ENCODE measurements around the gene BMP6.

Gene BMP6

DNA sequence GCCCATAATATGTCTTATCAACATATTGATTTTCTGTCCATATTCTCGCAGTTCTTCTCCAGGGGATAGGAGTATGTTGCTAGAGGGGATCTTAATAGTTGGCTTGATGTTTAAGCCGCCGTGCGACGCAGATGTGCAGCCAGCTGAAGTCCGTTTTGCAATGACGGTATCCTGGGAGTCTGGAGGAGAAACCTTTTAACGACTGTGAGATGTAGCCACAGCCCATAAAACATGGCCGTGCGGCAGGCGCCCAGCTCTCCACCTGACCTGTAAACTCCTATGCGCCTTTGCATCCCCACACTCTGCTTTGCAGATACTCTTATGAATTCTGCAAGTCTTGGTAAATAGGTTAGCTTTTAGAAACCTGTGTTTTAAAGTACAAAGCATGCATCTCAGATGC lies 36.9 kb downstream of the BMP6 start:
- H3K4me1 ChIP-seq (ENCODE audit: control insufficient read depth in 1 of 2, insufficient read depth in 2 of 2, low read length in 2 of 2), result no peaks in the 10 kb centered on the region
- no peak overlapping the region for H3K4me3 ChIP-seq (ENCODE audit: low read depth in 1 of 2, low read length in 2 of 2)
- H3K27me3 ChIP-seq (ENCODE audit: control insufficient read depth in 1 of 2, insufficient read depth in 2 of 2, low read length in 2 of 2), result peaks cover 0 to 3% of the 10 kb centered on the region in 2 donors
- H3K27ac ChIP-seq (ENCODE audit: low read depth, low read length), result no peak overlapping the region
- H3K9me3 ChIP-seq (ENCODE audit: control insufficient read depth in 1 of 2, low read length in 2 of 2), result no peaks in the 10 kb centered on the region
- H3K9ac ChIP-seq (ENCODE audit: low read depth in 1 of 2, low read length in 2 of 2), result no peak overlapping the region
- no peaks in the 10 kb centered on the region for H3K36me3 ChIP-seq (ENCODE audit: control insufficient read depth in 1 of 2, insufficient read depth in 2 of 2, low read length in 2 of 2)

- Histone ChIP-seq H3K36me3 (ENCODE audit: control insufficient read depth in 1 of 2, insufficient read depth in 2 of 2, low read length in 2 of 2) (no peaks in the 10 kb centered on the region), H3K9me3 (ENCODE audit: control insufficient read depth in 1 of 2, low read length in 2 of 2) (no peaks in the 10 kb centered on the region), H3K4me3 (ENCODE audit: low read depth in 1 of 2, low read length in 2 of 2) (no peak overlapping the region), H3K4me1 (ENCODE audit: control insufficient read depth in 1 of 2, insufficient read depth in 2 of 2, low read length in 2 of 2) (no peaks in the 10 kb centered on the region), H3K27ac (ENCODE audit: low read depth, low read length) (no peak overlapping the region), H3K27me3 (ENCODE audit: control insufficient read depth in 1 of 2, insufficient read depth in 2 of 2, low read length in 2 of 2) (peaks cover 0 to 3% of the 10 kb centered on the region in 2 donors), H3K9ac (ENCODE audit: low read depth in 1 of 2, low read length in 2 of 2) (no peak overlapping the region)
Measured at GRCh38 chr6:7763881-7764280, 38.0 kb downstream of the BMP6 start.

DNA sequence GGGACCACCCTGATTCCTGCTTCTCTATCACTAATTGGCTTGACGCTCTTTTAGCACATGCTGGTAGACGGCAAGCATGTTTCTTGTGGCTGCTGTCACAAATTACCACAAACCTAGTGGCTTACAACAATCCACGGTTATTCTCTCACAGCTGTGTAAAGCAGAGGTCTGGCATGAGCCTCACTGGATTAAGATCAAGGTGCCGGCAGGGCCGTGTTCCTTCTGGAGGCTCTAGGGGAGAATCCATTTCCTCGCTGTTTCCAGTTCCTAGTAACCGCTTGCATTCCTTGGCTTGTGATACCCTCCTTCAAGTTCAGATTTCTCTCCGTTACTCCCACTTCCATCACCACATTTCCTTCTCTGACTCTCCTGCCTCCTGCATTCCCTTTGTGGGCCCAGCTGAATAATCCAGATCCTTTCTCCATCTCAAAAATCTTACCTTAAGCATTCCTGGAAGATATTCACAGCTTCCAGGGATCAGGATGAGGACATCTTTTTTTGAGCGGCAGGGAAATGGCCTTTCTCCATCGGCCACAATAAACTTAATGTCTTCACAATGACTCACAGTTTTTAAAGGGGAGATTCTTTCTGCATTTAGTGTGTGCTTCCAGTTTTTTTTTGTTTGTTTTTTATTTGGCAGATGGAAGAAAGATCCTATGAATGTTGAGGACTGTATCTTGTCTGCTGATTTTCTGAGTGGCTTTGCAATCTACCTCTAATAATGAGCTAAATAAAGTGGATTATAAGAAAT lies 39.9 kb downstream of the BMP6 start:
- no peaks in the 10 kb centered on the region for H3K9me3 ChIP-seq (ENCODE audit: control insufficient read depth in 1 of 2, low read length in 2 of 2)
- H3K27ac ChIP-seq (ENCODE audit: low read depth, low read length), result no peak overlapping the region
- H3K4me1 ChIP-seq (ENCODE audit: control insufficient read depth in 1 of 2, insufficient read depth in 2 of 2, low read length in 2 of 2), result no peaks in the 10 kb centered on the region
- H3K36me3 ChIP-seq (ENCODE audit: control insufficient read depth in 1 of 2, insufficient read depth in 2 of 2, low read length in 2 of 2), result no peaks in the 10 kb centered on the region
- peaks cover 0 to 3% of the 10 kb centered on the region in 2 donors for H3K27me3 ChIP-seq (ENCODE audit: control insufficient read depth in 1 of 2, insufficient read depth in 2 of 2, low read length in 2 of 2)
- no peak overlapping the region for H3K4me3 ChIP-seq (ENCODE audit: low read depth in 1 of 2, low read length in 2 of 2)
- no peak overlapping the region for H3K9ac ChIP-seq (ENCODE audit: low read depth in 1 of 2, low read length in 2 of 2)

- no peak overlapping the region for H3K4me3 ChIP-seq (ENCODE audit: low read depth in 1 of 2, low read length in 2 of 2)
- no peak overlapping the region for H3K27ac ChIP-seq (ENCODE audit: low read depth, low read length)
- H3K27me3 ChIP-seq (ENCODE audit: control insufficient read depth in 1 of 2, insufficient read depth in 2 of 2, low read length in 2 of 2), result no peaks in the 10 kb centered on the region
- no peak overlapping the region for H3K9ac ChIP-seq (ENCODE audit: low read depth in 1 of 2, low read length in 2 of 2)
- no peaks in the 10 kb centered on the region for H3K4me1 ChIP-seq (ENCODE audit: control insufficient read depth in 1 of 2, insufficient read depth in 2 of 2, low read length in 2 of 2)
- no peaks in the 10 kb centered on the region for H3K9me3 ChIP-seq (ENCODE audit: control insufficient read depth in 1 of 2, low read length in 2 of 2)
- H3K36me3 ChIP-seq (ENCODE audit: control insufficient read depth in 1 of 2, insufficient read depth in 2 of 2, low read length in 2 of 2), result no peaks in the 10 kb centered on the region
Measured at GRCh38 chr6:7769702-7770101, 43.8 kb downstream of the BMP6 start.

GRCh38 chr6:7770111-7770510 lies 44.2 kb downstream of the BMP6 start:
- H3K9ac ChIP-seq (ENCODE audit: low read depth in 1 of 2, low read length in 2 of 2), result no peak overlapping the region
- H3K36me3 ChIP-seq (ENCODE audit: control insufficient read depth in 1 of 2, insufficient read depth in 2 of 2, low read length in 2 of 2), result no peaks in the 10 kb centered on the region
- no peaks in the 10 kb centered on the region for H3K27me3 ChIP-seq (ENCODE audit: control insufficient read depth in 1 of 2, insufficient read depth in 2 of 2, low read length in 2 of 2)
- no peaks in the 10 kb centered on the region for H3K9me3 ChIP-seq (ENCODE audit: control insufficient read depth in 1 of 2, low read length in 2 of 2)
- no peaks in the 10 kb centered on the region for H3K4me1 ChIP-seq (ENCODE audit: control insufficient read depth in 1 of 2, insufficient read depth in 2 of 2, low read length in 2 of 2)
- no peak overlapping the region for H3K27ac ChIP-seq (ENCODE audit: low read depth, low read length)
- no peak overlapping the region for H3K4me3 ChIP-seq (ENCODE audit: low read depth in 1 of 2, low read length in 2 of 2)

DNA sequence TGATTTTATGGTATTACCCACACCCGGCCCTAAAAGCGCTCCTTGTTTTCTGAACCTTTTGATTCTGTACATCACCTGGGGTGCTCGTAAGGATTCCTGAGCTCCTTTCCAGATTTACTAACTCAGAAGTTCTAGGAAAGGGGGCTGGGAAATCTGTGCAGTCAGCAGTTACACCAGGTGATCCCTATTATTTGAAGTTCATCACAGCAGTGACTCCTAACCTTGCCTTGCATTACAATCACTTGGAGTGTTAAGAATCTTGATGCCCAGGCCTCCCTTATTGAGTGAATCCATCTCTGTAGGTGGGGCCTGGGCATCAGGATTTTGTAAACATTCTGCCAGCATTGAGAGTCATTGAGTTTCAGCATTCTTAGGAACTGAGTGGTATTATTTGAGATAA lies 44.7 kb downstream of the BMP6 start:
- Histone ChIP-seq H3K27me3 (ENCODE audit: control insufficient read depth in 1 of 2, insufficient read depth in 2 of 2, low read length in 2 of 2) (no peaks in the 10 kb centered on the region), H3K27ac (ENCODE audit: low read depth, low read length) (no peak overlapping the region), H3K9ac (ENCODE audit: low read depth in 1 of 2, low read length in 2 of 2) (no peak overlapping the region), H3K4me1 (ENCODE audit: control insufficient read depth in 1 of 2, insufficient read depth in 2 of 2, low read length in 2 of 2) (no peaks in the 10 kb centered on the region), H3K36me3 (ENCODE audit: control insufficient read depth in 1 of 2, insufficient read depth in 2 of 2, low read length in 2 of 2) (no peaks in the 10 kb centered on the region), H3K4me3 (ENCODE audit: low read depth in 1 of 2, low read length in 2 of 2) (no peak overlapping the region), H3K9me3 (ENCODE audit: control insufficient read depth in 1 of 2, low read length in 2 of 2) (no peaks in the 10 kb centered on the region)

- Histone ChIP-seq H3K9me3 (ENCODE audit: control insufficient read depth in 1 of 2, low read length in 2 of 2) (no peaks in the 10 kb centered on the region), H3K36me3 (ENCODE audit: control insufficient read depth in 1 of 2, insufficient read depth in 2 of 2, low read length in 2 of 2) (no peaks in the 10 kb centered on the region), H3K4me1 (ENCODE audit: control insufficient read depth in 1 of 2, insufficient read depth in 2 of 2, low read length in 2 of 2) (no peaks in the 10 kb centered on the region), H3K27me3 (ENCODE audit: control insufficient read depth in 1 of 2, insufficient read depth in 2 of 2, low read length in 2 of 2) (peaks cover 0 to 2% of the 10 kb centered on the region in 2 donors), H3K27ac (ENCODE audit: low read depth, low read length) (no peak overlapping the region), H3K4me3 (ENCODE audit: low read depth in 1 of 2, low read length in 2 of 2) (no peak overlapping the region), H3K9ac (ENCODE audit: low read depth in 1 of 2, low read length in 2 of 2) (no peak overlapping the region)
Measured at GRCh38 chr6:7773322-7773721, 47.4 kb downstream of the BMP6 start.

DNA sequence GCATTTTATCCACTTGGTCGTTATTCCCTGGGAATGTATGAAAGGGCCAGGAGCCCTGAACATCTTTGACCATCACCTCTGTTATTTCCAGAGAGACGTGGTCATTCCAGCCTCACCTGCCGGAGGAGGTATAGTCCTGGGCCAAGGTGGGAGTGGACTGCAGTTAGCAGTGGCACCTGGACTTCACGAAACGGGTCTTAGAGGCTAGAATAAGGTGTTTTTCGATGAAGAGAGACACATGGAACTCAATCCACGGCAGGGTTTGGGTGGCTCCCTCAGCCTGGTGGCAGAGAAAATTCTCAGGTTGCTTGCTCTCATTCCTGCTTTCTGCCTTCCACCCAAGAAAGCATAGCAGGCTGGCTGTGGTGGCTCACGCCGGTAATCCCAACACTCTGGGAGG lies 48.0 kb downstream of the BMP6 start:
- Histone ChIP-seq H3K9ac (ENCODE audit: low read depth in 1 of 2, low read length in 2 of 2) (no peak overlapping the region), H3K4me1 (ENCODE audit: control insufficient read depth in 1 of 2, insufficient read depth in 2 of 2, low read length in 2 of 2) (no peaks in the 10 kb centered on the region), H3K27ac (ENCODE audit: low read depth, low read length) (no peak overlapping the region), H3K36me3 (ENCODE audit: control insufficient read depth in 1 of 2, insufficient read depth in 2 of 2, low read length in 2 of 2) (no peaks in the 10 kb centered on the region), H3K27me3 (ENCODE audit: control insufficient read depth in 1 of 2, insufficient read depth in 2 of 2, low read length in 2 of 2) (peaks cover 0 to 2% of the 10 kb centered on the region in 2 donors), H3K9me3 (ENCODE audit: control insufficient read depth in 1 of 2, low read length in 2 of 2) (no peaks in the 10 kb centered on the region), H3K4me3 (ENCODE audit: low read depth in 1 of 2, low read length in 2 of 2) (no peak overlapping the region)

- H3K27ac ChIP-seq (ENCODE audit: low read depth, low read length), result no peak overlapping the region
- H3K4me3 ChIP-seq (ENCODE audit: low read depth in 1 of 2, low read length in 2 of 2), result no peak overlapping the region
- H3K9me3 ChIP-seq (ENCODE audit: control insufficient read depth in 1 of 2, low read length in 2 of 2), result no peaks in the 10 kb centered on the region
- no peaks in the 10 kb centered on the region for H3K36me3 ChIP-seq (ENCODE audit: control insufficient read depth in 1 of 2, insufficient read depth in 2 of 2, low read length in 2 of 2)
- no peaks in the 10 kb centered on the region for H3K4me1 ChIP-seq (ENCODE audit: control insufficient read depth in 1 of 2, insufficient read depth in 2 of 2, low read length in 2 of 2)
- H3K9ac ChIP-seq (ENCODE audit: low read depth in 1 of 2, low read length in 2 of 2), result no peak overlapping the region
- peaks cover 0 to 2% of the 10 kb centered on the region in 2 donors for H3K27me3 ChIP-seq (ENCODE audit: control insufficient read depth in 1 of 2, insufficient read depth in 2 of 2, low read length in 2 of 2)
Measured at GRCh38 chr6:7776509-7776908, 50.6 kb downstream of the BMP6 start.

DNA sequence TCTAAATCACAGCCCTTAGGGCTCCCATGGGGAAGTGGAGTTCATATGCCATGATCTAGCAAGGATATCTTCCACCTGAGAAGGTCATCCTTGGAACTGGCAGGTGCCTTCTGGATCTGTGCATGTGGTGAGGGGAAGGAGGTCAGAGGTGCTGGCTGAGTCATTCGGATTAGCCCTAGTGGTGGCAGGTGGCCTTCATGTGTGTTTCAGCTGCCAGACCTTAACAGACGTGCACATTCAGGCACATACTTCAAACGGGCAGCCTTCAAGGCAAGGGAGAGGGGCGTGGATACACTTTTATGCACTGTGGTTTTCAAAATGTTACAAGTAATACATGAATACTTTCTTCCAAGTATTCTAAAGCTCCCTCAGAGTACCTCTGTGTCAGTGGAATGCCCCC lies 51.2 kb downstream of the BMP6 start:
- Histone ChIP-seq H3K9ac (ENCODE audit: low read depth in 1 of 2, low read length in 2 of 2) (no peak overlapping the region), H3K9me3 (ENCODE audit: control insufficient read depth in 1 of 2, low read length in 2 of 2) (no peaks in the 10 kb centered on the region), H3K36me3 (ENCODE audit: control insufficient read depth in 1 of 2, insufficient read depth in 2 of 2, low read length in 2 of 2) (no peaks in the 10 kb centered on the region), H3K27me3 (ENCODE audit: control insufficient read depth in 1 of 2, insufficient read depth in 2 of 2, low read length in 2 of 2) (peaks cover 0 to 2% of the 10 kb centered on the region in 2 donors), H3K27ac (ENCODE audit: low read depth, low read length) (no peak overlapping the region), H3K4me3 (ENCODE audit: low read depth in 1 of 2, low read length in 2 of 2) (no peak overlapping the region), H3K4me1 (ENCODE audit: control insufficient read depth in 1 of 2, insufficient read depth in 2 of 2, low read length in 2 of 2) (no peaks in the 10 kb centered on the region)

All from duodenal mucosa (tissue), 2 donors.